SU-DHL-6 (cell line): ENCODE measurements around the gene MRPL54.

Experiments
- CTCF ChIP-seq: fragments of 200-600 bp; sonication (generic); IDR thresholded peaks from one replicate; pipeline ENCODE4 v1.5.1; 2017; ENCODE audit warnings: antibody characterized with exemption, mild to moderate bottlenecking, low read length, moderate library complexity; ENCODE audit not compliant: insufficient read depth, poor library complexity, severe bottlenecking
- EZH2phosphoT487 ChIP-seq: fragments of 200-600 bp; sonication (generic), shearing (Covaris generic); conservative IDR thresholded peaks from 2 replicates; pipeline ENCODE4 v1.6.1; 2018; ENCODE audit warnings: mild to moderate bottlenecking, antibody characterized with exemption, low read length, moderate library complexity, mixed read lengths

- TF ChIP-seq CTCF = no peak
- no peak for TF ChIP-seq EZH2phosphoT487
Observed at GRCh38 chr19:3725640-3726310, 36.7 kb upstream of the MRPL54 start.
